GM19035 (cell line): Measurements from ENCODE around the gene LRCH1.
A peak's percentile ranks its signal among the peaks of the same experiment; 100 is the strongest.

Source experiments
- ATAC-seq: cut with Tn5 transposase; IDR thresholded peaks from one replicate; pipeline ENCODE4 v1.9.1; 2021; ENCODE audit not compliant: unreplicated experiment

LRCH1 gene

DNA sequence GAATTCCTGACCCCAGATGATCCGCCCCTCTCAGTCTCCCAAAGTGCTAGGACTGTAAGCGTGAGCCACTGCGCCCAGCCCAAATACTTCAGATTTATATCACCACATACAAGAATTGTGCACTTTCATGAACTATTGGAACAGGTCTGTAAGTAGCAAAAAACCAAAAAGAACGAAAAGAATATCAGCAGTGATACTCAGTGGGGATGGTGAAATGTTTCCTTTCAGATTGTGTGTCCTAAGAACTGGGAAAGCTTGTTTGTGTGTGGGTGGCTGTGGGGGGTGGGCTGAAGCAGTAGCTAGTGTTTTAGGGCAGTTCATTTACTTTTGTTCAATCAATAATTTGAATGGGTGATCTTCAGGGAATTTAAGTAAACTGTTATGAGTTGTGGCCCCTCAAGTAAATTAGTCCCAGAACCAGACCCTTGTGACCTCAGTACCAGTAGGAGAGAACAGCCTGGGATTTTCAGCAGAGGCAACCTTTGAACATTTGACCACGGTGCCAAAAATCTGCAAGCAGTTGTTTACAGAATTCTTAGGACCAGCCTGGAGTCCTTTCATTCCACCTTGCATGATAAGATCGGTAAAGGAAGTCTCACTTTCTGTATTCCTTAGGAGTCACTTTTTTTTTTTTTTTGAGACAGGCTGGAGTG, 106.6 kb downstream of the LRCH1 start:
- no peak for ATAC-seq

DNA sequence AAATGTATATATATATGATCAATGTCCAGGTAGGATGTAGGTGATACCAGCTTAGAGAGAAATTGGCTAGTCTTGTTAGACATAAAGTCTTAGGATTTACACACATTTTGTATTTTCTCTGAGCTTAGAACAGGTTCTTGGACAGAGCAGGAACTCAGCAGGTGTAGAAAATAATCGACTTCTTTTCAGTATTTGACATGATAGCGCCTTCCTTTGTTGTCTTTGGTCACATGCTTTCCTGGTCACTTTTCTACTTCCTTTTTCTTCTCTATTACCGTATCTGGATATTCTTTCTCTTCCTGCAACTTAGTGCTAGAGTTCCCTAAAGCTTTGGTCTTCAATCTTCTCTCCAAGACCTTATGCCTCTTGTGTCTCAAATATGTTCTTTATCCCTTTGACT, 107.4 kb downstream of the LRCH1 start:
- no peak for ATAC-seq

DNA sequence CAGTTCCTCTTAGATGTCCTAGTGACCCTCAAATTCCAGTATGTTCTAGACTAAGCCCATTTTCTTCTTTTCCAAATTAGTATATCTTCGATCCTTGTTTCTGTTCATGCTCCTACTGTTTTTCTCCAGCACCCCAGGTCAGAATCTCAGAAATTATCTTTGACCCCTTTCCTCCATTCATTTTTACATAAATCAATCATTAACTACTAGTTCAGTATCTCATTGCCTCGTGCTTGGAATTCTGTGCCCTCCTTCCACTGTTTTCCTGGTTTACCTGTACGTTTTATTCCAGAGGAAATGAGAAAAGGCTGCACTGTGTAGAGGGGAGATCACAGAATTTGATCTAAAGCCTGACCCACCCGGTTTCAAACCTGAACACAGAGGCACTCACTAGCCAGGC, 107.9 kb downstream of the LRCH1 start:
- no peak for ATAC-seq

DNA sequence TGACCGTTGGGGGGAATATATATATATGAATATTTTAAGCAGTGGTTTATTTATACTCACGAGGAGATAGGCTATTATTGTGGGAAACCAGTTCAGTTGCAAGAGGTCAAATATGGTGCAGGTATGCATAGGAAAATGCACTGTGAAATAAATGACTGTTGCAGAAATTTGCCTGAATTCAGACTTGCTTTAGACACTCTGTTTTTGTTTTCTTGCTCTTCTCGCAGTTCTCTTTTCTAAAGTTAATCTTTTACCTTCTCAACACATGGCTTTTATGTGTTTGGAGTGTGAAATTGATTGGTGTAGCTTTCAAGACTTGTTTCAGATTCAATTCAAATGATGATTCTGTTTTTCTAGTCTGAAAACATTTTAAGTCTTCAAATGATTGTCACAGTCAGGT, 109.7 kb downstream of the LRCH1 start:
- ATAC-seq: peak; percentile 39

DNA sequence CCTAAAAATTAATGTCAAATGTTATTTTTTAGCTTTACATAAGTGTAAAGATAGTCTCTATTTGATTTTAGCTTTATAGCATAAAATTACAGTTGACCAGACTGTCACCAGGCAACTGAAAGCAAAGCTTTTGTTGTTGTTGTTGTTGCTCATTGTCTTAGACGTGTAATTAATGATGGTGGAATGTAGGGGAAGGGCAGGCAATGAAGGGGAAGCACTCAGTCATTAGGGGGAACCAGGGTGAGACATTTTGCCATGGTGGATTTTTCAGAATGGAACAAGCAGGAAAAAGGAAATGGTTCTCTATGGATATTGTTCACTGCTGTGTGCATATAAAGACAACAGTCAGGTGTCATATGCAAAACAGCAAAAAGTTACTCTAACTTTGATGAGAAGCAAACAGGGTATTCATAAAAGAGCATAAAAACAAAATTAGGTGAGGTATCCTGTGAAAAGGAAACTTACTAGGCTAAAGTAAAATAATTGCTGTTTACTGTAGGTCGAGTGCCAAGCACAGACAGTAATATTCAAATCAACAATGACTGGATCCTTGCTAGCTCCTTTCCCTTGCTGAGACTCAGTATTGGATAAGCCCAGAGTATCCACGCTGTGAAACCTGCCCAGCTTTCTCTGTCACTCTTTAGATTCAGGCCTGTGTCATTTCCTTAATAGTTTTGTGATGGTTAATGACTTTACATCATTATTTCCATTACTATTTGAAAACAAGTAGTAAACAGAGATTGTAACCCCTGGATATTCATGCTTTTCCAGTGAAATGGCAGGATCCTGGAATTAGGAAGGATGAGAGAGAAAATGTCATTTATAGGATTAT, 110.5 kb downstream of the LRCH1 start:
- no peak for ATAC-seq

DNA sequence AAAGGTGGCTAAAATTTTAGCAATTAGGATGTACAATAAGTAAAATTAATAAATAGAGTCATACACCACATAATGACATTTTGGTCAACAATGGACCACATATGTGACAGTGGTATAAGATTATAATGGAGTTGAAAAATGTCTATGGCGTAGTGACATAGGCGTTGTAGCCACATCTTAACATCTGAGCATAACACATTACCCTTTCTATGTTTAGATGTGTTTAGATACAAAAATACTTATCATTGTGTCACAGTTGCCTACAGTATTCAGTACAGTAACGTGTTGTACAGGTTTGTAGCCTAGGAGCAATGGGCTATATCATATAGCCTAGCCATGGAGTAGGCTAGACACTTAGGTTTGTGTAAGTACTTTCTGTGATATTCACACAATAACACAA, 111.2 kb downstream of the LRCH1 start:
- no peak for ATAC-seq

DNA sequence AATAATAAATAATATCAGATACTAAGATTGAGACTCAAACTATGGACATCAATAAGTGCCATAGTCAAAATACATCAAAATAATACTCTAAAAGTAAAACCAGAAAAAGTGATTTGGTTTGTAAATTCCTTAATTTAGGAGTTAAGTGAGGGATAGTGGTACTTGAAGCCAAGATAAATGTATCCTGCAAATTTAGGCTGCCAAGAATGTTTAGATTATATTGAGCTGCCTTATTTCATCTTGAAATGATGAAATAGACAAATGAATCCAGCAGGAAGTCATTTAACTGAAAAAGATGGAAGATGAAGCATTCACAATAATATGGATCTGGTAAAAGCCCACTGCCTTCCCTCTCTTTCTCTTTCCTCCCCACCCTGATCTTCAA, 112.3 kb downstream of the LRCH1 start:
- ATAC-seq: no peak

DNA sequence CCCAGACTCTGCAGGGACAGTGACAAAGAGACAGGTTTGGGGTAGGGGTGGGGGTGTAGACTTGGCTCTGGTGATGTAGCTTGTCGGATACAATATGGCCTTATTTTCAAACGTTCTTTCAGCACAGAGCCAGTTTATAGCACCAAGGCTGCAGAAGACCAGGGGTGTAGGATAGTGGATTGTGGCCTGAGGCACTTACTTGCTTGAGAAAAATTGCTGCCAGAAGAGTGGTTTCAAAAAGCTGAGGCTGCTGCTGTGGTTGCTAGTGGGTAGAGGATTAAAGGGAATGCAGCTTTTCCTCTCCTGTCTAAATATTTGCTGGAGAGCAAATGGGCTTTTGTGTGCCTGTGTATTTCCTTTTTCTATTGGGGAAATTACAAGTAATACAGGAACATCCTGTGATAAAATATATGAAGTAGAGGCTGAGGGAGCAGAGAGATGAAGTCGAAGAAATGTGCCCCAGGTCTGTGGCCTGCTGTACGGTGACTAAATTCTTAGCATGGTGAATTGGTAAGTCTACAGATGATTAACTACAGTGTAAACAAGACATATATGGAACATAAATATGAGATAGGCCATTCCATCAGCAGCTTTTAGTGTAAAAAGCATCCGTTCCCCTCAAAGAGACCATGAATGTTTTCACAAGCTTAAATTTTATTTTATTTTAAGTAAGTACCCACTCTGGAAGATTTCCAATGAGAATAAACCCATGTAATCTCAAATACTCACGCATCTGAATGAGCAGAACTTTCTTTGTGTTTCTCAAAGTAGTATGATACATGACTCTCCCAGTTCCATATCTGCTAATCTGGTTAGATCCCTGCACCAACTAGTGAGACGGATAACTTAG, 112.9 kb downstream of the LRCH1 start:
- ATAC-seq: no peak

DNA sequence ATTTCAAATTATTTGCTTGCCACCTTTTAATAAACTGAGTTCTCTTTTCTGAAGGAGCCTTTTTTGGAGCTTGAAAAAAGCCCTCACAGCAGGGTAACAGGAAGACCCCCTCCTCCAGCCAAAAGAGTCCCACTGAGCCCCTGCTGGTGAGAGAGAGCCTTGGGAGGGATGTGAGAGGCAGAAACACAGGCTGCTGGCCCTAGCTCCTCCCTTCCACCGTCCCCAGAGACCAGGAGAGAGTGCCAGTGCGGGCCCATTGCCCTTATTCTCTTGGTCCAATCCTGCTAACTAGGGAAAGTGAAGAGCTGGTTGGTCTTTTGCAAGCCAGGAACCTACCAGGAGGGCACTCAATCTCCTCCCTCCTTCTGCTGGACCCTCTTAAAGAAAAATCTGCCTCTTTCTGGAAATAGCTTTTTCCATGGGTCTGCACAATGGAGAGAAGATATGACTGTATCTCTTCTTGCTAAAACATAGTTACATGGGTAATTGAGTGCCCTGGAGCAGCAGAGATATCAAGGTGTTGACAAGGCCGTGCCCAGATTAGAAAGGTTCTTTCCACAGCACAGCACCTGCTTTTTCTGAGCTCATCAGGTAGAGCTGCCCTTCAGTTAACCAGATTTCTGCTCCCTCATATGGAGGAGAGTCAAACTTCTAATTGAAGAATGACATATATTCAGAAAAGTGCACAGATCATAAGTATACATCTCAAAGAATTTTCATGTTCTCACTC, 113.9 kb downstream of the LRCH1 start:
- ATAC-seq: no peak

DNA sequence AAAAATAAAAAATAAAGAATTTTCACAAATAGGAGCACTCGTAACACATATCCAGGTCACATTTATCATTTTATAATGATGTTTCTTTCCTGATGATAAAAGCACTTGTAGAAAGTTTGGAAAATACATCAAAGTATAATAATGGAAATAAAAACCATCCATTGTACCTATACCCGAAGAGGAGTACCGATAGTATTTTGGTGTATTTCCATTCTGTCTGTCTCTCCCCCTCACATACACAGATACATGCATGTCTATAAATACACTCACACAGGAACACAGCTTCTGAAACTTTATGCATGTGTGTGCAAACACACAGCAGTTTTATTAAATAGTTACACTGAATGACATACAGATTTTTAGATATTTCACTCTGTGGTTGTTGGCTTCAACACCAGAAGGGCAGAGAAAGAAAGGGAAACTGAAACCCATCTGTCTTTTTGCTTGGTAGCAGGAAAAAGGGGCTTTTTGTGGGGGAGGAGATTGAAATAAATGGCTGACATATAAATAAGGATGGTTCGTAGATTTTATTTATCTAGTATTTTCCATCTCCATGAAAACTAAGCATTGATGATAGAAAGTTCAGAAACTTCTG, 114.8 kb downstream of the LRCH1 start:
- ATAC-seq: peak; percentile 63

DNA sequence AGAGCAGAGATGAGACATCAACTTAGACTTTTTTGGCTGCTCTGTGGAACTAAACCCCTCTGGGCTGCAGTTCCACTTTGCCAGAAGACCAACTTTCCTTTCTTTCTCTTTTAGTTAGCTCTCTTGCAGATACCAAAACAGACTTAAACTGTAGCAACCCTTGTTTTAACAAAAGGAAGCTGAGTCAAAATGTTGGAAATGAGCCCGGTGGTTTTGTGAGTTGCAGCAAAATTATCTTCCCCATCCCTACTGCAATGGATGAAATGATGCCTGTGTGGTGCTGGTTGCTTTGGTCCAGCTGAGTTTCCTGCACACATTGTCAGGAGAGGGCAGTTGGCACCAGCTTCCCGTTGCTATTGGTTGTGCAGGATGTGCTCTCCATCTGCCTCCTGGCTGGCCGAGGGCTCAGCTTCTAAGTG, 115.3 kb downstream of the LRCH1 start:
- peak; percentile 8 for ATAC-seq

DNA sequence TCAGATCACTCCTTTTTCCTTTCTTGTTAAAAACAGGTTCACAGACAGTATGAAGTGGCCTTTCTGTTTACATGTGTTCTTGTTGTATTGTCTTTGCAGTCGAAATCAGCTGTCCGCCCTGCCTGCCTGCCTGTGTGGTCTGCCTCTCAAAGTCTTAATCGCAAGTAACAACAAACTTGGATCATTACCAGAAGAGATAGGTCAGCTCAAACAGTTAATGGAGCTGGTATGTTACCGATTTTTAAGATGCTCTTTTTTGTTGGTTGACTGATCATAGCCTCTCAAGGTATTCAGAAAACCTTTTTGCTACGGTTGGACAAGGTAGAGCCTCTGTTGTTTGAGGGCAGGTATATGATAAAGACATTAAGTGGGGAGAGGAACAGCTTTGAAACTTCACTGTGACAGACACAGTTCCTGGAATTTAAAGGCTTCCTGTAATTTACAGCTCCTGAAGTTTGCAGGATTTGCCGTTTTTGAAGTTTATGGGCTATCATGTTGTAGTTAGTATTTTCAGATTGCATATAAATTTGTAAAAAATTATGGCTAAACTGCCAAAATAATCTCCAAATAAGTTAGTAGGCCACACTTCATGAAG, 116.1 kb downstream of the LRCH1 start:
- no peak for ATAC-seq

DNA sequence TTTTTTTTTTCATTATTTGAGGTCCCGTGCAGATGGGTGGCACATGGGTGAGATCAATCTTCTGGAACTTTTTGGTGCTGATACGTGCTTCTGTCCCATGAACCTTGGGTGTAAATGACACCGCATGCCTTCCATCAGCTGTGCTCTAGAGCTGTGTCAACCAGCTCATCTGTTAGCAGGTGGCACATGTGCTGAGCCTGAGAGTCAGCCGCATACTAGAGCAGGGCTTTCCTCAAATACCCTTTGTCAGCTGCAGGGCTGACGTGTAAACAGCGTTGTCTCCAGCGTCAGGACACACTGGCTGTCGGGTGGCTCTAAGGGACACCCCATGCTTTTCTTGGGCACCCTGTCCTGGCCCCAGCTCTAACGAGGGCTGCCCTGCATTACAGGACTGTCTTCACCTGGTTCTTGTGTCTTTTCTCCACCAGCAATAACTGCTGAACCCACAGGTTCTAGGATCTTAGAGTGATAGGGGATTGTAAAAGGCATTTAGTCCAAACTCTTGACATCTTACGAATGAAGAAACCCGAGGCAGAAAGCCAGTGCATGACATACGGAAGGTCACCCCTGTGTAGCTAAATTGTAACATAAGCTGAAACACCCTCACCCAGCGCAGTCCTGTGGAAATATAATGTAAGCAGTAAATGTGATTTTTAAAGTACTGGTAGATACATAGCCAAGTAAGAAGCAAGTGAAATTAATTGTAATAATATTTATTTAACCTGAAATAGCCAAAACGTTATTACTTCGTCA, 119.5 kb downstream of the LRCH1 start:
- ATAC-seq: no peak

DNA sequence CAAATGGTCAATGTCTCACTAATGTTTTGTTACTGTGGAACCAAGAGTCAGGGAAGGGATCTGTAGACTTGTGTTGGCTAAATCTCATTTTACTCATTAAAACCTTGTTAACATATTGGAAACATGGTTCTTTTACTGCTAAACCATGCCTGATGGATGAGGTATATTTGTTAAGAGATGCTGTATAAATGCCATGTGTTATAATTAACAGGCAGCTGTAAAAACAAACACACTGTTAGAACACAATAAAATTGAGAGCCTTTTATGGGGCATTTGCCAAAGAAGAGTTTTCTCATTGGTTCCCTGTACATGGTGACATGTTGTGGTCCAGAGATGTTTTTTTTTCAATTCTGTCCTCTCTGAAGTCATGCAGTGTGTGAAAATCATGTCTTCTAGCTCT, 122.0 kb downstream of the LRCH1 start:
- no peak for ATAC-seq

DNA sequence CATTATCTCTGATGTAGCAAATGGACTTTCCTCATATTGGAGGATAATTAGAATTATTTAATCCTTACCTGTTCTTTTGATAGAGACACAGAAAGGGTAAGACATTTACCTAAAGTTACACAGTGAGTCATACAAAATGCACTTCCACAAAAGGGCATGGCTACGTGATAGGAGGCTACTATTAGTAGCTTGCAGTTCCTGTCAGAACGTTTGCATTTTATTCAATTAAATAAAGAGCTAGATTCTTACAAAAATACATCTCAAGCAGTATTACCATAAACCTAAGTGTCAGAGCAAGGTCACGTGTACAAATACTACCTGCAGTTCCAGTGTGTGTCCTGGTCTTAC, 123.4 kb downstream of the LRCH1 start:
- no peak for ATAC-seq

DNA sequence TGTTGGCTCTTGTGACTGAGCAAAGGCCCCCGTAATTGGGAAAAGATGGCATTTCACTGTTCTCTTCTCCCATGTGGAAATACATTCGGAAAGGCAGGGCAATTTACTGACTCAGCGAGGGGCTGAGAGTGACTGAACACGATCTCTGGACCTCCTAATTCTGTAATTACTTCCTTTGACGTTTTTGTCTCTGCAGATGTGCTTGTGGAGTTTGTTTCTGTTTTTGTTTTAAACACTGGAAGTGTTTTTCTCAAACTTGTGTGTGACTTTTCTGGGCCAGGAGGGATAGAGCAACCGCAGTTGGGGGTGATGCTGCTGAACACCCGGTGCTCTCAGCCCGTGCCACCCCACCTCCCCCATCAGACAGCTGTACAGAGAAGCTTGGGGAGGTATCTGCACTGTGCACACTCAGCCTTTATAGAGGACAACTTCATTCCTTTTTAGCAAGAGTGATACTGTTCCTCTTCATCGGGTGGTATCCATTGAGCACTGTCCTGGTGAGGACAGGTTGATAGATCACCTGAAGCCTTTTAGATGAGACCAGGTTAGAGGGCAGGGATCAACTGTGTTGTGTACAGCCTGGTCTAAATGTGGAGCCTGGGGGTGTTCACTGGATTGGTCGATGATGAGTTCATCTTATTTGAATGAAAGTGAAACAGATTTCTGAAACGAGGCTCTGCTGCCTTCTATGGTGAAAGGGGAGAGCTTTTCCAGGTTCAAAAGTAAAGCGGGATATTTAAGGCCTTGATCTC, 126.6 kb downstream of the LRCH1 start:
- ATAC-seq: peak; percentile 90

DNA sequence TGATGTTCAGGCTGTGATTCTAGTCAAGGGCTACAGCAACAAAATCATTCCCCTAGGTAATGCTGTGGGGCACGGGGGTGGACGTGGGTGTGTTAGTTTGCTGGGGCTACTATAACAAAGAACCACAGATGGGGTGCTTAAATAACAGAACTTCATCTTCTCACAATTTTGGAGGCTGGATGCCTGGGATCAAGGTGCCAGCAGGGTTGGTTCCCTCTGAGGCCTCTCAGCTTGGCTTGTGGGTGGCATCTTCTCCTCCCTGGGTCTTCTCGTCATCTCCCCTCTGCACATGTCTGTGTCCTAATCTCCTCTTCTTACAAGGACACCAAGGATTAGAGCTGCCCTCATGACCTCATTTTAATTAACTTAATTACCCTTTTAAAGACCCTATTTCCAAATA, 129.0 kb downstream of the LRCH1 start:
- ATAC-seq: no peak

DNA sequence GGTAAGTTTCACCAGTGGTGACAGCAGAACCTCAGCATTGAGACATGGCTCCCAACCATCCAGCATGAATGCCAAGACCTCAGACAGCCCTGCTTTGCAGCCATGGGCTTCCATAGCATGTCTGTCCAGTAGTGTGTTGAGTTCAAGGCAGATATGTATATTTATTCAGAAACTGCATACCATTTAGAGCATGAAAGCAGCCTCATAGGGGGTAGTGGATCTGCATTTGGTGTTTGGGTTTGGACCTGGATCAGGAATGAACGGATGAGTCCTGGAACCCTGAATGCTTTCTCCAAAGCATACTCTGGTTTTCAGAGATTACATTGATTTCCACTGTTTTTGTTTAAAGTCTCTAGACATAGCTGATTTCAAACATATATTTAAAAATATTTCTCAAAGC, 129.7 kb downstream of the LRCH1 start:
- no peak for ATAC-seq

DNA sequence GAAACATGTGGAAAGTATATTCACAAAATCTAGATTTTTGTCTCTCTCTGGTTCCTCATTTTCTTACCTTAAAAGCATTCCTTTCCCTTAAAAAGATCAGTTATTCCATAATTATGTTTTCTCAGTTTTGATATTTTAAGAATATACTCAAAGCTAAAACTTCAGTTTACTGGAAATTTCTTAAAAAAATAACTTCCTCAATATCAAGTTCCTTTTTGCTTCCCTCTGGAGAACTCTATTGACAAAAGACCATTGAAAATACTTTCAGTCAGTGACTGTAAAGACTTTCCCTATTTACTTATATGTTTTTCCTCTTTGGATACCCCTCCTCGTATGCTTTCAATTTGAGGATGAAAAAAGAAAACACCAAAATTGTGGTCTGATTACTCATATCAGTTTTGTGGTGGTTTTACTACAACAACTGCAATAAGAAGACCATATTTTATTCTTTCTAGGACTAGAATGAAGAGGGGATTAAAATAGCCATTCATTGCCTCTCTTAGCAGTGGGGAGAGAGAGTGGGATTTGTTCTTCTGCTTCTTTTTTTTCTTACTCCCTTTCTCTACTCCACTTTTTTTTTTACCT, 130.8 kb downstream of the LRCH1 start:
- no peak for ATAC-seq
